ENCODE data around the gene DPP4. TPM values are rescaled to one million over a fixed set of nuclear protein-coding genes. Genes with fewer than 3 reads are reported as not detected.

The DPP4 gene
- total RNA-seq, 1 experiment from 2014 or later: 23.3 TPM

DNA sequence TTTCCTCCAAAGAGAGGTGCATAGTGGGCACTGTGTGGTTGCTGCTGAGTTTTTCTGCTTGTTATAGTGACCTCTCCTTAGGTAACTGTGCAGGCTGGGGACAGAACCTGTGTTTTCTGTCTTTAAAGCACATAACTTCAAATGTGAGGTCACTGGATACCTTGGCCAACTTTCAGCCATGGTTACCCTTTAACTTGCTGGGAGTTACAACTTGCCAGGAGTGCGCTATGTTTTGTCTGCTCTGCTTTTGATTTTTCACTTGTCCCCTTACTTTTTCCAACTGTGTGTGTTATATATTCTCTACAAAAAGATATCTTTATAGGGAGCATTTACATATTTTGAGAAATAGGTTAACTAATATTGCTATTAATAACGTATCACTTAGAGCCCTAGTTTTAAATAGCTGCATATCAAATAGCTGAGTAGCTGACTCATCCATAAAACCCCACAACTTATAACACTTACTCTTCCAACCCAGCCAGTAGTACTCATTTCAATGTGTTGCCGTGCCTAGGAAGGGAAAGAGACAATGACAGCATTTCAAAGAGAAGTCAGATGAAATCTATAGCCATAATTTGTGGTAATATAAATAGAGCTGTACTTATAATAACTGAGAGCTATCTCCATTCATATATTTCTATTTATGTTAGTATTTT lies 51.6 kb downstream of the DPP4 start:
- Histone ChIP-seq H3K4me1 (ENCODE audit: insufficient read depth, low read length) (peaks cover 43% of the 10 kb centered on the region), H3K9me3 (ENCODE audit: low read length) (no peaks in the 10 kb centered on the region), H2AFZ (ENCODE audit: low read length) (no peak overlapping the region), H3K27ac (ENCODE audit: low read length) (no peak overlapping the region), H3F3A (ENCODE audit: low read length, unreplicated experiment) (peaks cover 5% of the 10 kb centered on the region), H3K4me2 (ENCODE audit: low read length) (0 out of 2 replicates have a peak overlapping the region, but pooled peaks have one; percentile 4), H3K9me2 (replicated peaks; ENCODE audit: low read length) (no peaks in the 10 kb centered on the region), H4K20me1 (ENCODE audit: low read length) (no peaks in the 10 kb centered on the region), H3K79me2 (ENCODE audit: low read length) (no peaks in the 10 kb centered on the region), H3K9ac (ENCODE audit: low read length) (no peak overlapping the region), H3K27me3 (ENCODE audit: low read length) (no peaks in the 10 kb centered on the region), H3K4me3 (ENCODE audit: low read length) (no peak overlapping the region), H3K36me3 (ENCODE audit: low read depth, low read length) (no peaks in the 10 kb centered on the region)
- no peak for ATAC-seq
- TF ChIP-seq EZH2phosphoT487 (IDR thresholded peaks at IDR 0.05; ENCODE audit: borderline replicate concordance, low read length) (no peak), CTCF (conservative IDR thresholded peaks at IDR 0.05; ENCODE audit: low read depth, low read length) (no peak), EZH2 (IDR thresholded peaks at IDR 0.05; ENCODE audit: low read length, unreplicated experiment) (no peak)
- DNase-seq: no peak
- POLR2A ChIA-PET (ENCODE audit: unreplicated experiment): no interaction called here
- no TSS peak for BruUV-seq (replicated peaks)
- CTCF ChIA-PET: no interaction called here
- intact Hi-C loops (cut with micrococcal nuclease): no loop called here

DNA sequence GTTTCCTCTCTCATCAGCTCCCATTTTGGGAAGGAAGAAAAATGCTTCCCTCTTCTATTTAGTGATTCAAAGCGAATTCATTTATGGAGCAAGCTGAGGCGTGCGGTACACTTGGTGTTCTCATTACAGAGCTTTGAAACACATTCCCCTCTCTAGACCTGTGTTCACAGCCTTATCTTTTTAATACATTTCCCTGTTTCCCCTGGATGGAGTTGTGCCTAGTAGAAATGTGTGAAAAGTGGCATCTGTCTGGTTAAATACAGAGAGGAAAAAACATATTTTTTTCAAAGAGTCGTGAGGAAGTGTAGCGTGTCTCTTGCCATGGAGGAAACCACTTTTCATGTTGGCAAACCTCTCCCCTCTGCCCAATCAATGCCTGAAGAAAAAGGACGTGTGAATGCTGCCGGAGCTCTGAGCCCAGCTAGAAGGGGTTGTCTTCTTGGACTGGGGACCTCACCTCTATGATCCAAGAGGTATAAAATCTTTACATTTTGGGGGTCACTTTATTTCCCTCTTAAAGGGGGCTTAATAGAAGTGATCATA lies 52.4 kb downstream of the DPP4 start:
- TF ChIP-seq EZH2phosphoT487 (IDR thresholded peaks at IDR 0.05; ENCODE audit: borderline replicate concordance, low read length) (no peak), EZH2 (IDR thresholded peaks at IDR 0.05; ENCODE audit: low read length, unreplicated experiment) (no peak), CTCF (conservative IDR thresholded peaks at IDR 0.05; ENCODE audit: low read depth, low read length) (no peak)
- Histone ChIP-seq H3K4me2 (ENCODE audit: low read length) (no peak overlapping the region), H3K9me3 (ENCODE audit: low read length) (no peaks in the 10 kb centered on the region), H3K9me2 (replicated peaks; ENCODE audit: low read length) (no peaks in the 10 kb centered on the region), H2AFZ (ENCODE audit: low read length) (no peak overlapping the region), H3K36me3 (ENCODE audit: low read depth, low read length) (no peaks in the 10 kb centered on the region), H3K4me3 (ENCODE audit: low read length) (no peak overlapping the region), H3K27me3 (ENCODE audit: low read length) (no peaks in the 10 kb centered on the region), H3K9ac (ENCODE audit: low read length) (no peak overlapping the region), H4K20me1 (ENCODE audit: low read length) (no peaks in the 10 kb centered on the region), H3K79me2 (ENCODE audit: low read length) (no peaks in the 10 kb centered on the region), H3K4me1 (ENCODE audit: insufficient read depth, low read length) (peaks cover 35% of the 10 kb centered on the region), H3F3A (ENCODE audit: low read length, unreplicated experiment) (peaks cover 5% of the 10 kb centered on the region), H3K27ac (ENCODE audit: low read length) (no peak overlapping the region)
- ATAC-seq: no peak
- ChIA-PET POLR2A (ENCODE audit: unreplicated experiment) (no interaction called here), CTCF (no interaction called here)
- intact Hi-C loops (cut with micrococcal nuclease): no loop called here
- no peak for DNase-seq
- BruUV-seq (replicated peaks): no TSS peak

- H3K9ac ChIP-seq (ENCODE audit: low read length): no peak overlapping the region
- no peak for ATAC-seq
- CTCF ChIA-PET: no interaction called here
- no peaks in the 10 kb centered on the region for H3K27me3 ChIP-seq (ENCODE audit: low read length)
- intact Hi-C loops (cut with micrococcal nuclease): no loop called here
- H4K20me1 ChIP-seq (ENCODE audit: low read length): no peaks in the 10 kb centered on the region
- no peaks in the 10 kb centered on the region for H3K9me2 ChIP-seq (replicated peaks; ENCODE audit: low read length)
- H2AFZ ChIP-seq (ENCODE audit: low read length): no peak overlapping the region
- H3K4me2 ChIP-seq (ENCODE audit: low read length): no peak overlapping the region
- POLR2A ChIA-PET (ENCODE audit: unreplicated experiment): no interaction called here
- H3K4me1 ChIP-seq (ENCODE audit: insufficient read depth, low read length): peaks cover 19% of the 10 kb centered on the region
- H3K9me3 ChIP-seq (ENCODE audit: low read length): no peaks in the 10 kb centered on the region
- no peak overlapping the region for H3K27ac ChIP-seq (ENCODE audit: low read length)
- H3K79me2 ChIP-seq (ENCODE audit: low read length): no peaks in the 10 kb centered on the region
- no peak overlapping the region for H3K4me3 ChIP-seq (ENCODE audit: low read length)
- TF ChIP-seq EZH2phosphoT487 (IDR thresholded peaks at IDR 0.05; ENCODE audit: borderline replicate concordance, low read length) (no peak), CTCF (conservative IDR thresholded peaks at IDR 0.05; ENCODE audit: low read depth, low read length) (no peak), EZH2 (IDR thresholded peaks at IDR 0.05; ENCODE audit: low read length, unreplicated experiment) (no peak)
- H3F3A ChIP-seq (ENCODE audit: low read length, unreplicated experiment): no peaks in the 10 kb centered on the region
- no peak for DNase-seq
- no peaks in the 10 kb centered on the region for H3K36me3 ChIP-seq (ENCODE audit: low read depth, low read length)
- BruUV-seq (replicated peaks): no TSS peak
Measured at GRCh38 chr2:162018530-162018929, 55.5 kb downstream of the DPP4 start.

Data from PC-3 (cell line).